Small intestine (tissue), 7 donors: ENCODE measurements around the gene LILRB1. TPM values are rescaled to one million over a fixed set of nuclear protein-coding genes. Genes with fewer than 3 reads are reported as not detected.
"Not testable (repeated sequence)": the region's sequence is repeated elsewhere in the genome, so short reads cannot be mapped to it uniquely, and the experiment has no call there.

Experiments
- DNase-seq, 2 donors: peaks; one replicate each; pipeline versions ENCODE4 v3.0.0 to v3.0.0-alpha.2; 2013
- FAIRE-seq: peaks from 2 replicates; lab custom pipeline; 2012; peaks lifted over from hg19 to GRCh38; lab: Jason Lieb, UNC
- H3K27ac ChIP-seq, 3 donors: one replicate each; pipeline ENCODE4 v1.5.1; 2013; ENCODE audit warnings: low read length in 2 of 3, mild to moderate bottlenecking in 2 of 3, control low read depth in 1 of 3, inconsistent platforms in 1 of 3, low read depth in 1 of 3, moderate library complexity in 1 of 3
- H3K27me3 ChIP-seq, 3 donors: one replicate each; pipeline ENCODE4 v1.6.1; 2013; ENCODE audit warnings: low read length in 3 of 3, inconsistent platforms in 1 of 3; ENCODE audit not compliant: control insufficient read depth in 3 of 3, insufficient read depth in 3 of 3
- H3K36me3 ChIP-seq, 3 donors: one replicate each; pipeline ENCODE4 v1.6.1; 2013; ENCODE audit warnings: low read length in 3 of 3, inconsistent platforms in 1 of 3, low read depth in 1 of 3, mild to moderate bottlenecking in 1 of 3, moderate library complexity in 1 of 3; ENCODE audit not compliant: control insufficient read depth in 3 of 3, insufficient read depth in 2 of 3
- H3K4me1 ChIP-seq, 3 donors: one replicate each; pipeline ENCODE4 v1.6.1; 2013; ENCODE audit warnings: low read length in 2 of 3, inconsistent platforms in 1 of 3, low read depth in 1 of 3, mild to moderate bottlenecking in 1 of 3, moderate library complexity in 1 of 3; ENCODE audit not compliant: control insufficient read depth in 3 of 3, insufficient read depth in 2 of 3
- H3K4me3 ChIP-seq, 3 donors: one replicate each; pipeline ENCODE4 v1.5.1; 2013; ENCODE audit warnings: low read length in 3 of 3, control low read depth in 1 of 3, inconsistent platforms in 1 of 3, low read depth in 1 of 3, mild to moderate bottlenecking in 1 of 3, moderate library complexity in 1 of 3
- H3K9me3 ChIP-seq, 2 donors: one replicate each; pipeline ENCODE4 v1.6.1; 2013; ENCODE audit warnings: low read depth in 1 of 2, low read length in 1 of 2; ENCODE audit not compliant: control insufficient read depth in 2 of 2, insufficient read depth in 1 of 2
- WGBS, 3 donors: extraction: QIAGEN DNeasy Blood & Tissue Kit; methylation state at CpG; one replicate each; pipeline ENCODE4 v1.1.7; 2013; 5-methylcytosine and 5-hydroxymethylcytosine counted together
- polyA plus RNA-seq, 4 donors: library from polyadenylated mRNA; stranded (reverse) in 3 of 4; unstranded in 1 of 4; fragments of 200-250 nt in 3 of 4; fragments of 120-200 nt in 1 of 4; gene quantifications; one replicate each; pipeline versions ENCODE4 v1.2.1 to v1.2.3, GENCODE V29; 2013
- donor health status: healthy with polysubstance abuse.
- donor health status: control.
- donor health status: control.
- donor health status: Bipolar disorder and iron deficiency.
- donor health status: healthy.

The LILRB1 gene
- polyA plus RNA-seq, 4 donors, result 0.45 to 3.5 (median 1.8) TPM

GRCh38 chr19:54630782-54631181, 498 bp downstream of the LILRB1 start:
- WGBS, 3 donors, result 50 to 60% (median 55%) methylated on average over 6 of the region's 6 CpGs

GRCh38 chr19:54631489-54632337, 1.4 kb downstream of the LILRB1 start:
- not testable (repeated sequence) for H3K36me3 ChIP-seq, H3K27me3 ChIP-seq, DNase-seq, H3K27ac ChIP-seq, H3K9me3 ChIP-seq, FAIRE-seq, H3K4me3 ChIP-seq, H3K4me1 ChIP-seq
- WGBS, 3 donors, result 75 to 79% (median 75%) methylated on average over 23 of the region's 23 CpGs

More at GRCh38 chr19:54630782-54631181, 498 bp downstream of the LILRB1 start:
- H3K27me3 ChIP-seq, result peaks cover 0 to 5% (median 0%) of the 10 kb centered on the region in 3 donors
- no peaks in the 10 kb centered on the region for H3K36me3 ChIP-seq
- H3K27ac ChIP-seq, result no peak overlapping the region
- no peaks in the 10 kb centered on the region for H3K9me3 ChIP-seq
- FAIRE-seq (no peak), DNase-seq (no peak)
- no peaks in the 10 kb centered on the region for H3K4me1 ChIP-seq
- no peak overlapping the region for H3K4me3 ChIP-seq

GRCh38 chr19:54632517-54632916, 2.2 kb downstream of the LILRB1 start:
- WGBS, 3 donors, result 77 to 80% (median 78%) methylated on average over 13 to 16 of the region's 16 CpGs
- FAIRE-seq, result not testable (repeated sequence)

DNA sequence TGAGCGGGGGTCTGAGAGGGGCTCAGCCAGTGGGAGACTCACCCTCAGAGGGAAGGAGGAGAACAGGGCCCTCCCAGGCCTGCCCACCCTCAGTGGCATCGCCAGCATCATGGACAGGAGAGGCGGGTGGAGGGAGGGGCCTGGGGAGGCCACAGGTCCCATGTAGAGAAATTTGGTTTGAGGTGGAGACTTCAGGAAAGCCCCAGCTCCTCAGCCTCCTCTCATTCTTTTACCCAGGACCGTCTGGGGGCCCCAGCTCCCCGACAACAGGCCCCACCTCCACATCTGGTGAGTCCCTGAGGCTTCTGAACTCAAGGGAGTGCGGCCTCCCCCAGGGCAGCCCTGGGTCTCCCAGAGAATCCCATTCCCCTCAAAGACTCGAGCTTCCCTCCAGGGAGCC, 3.1 kb downstream of the LILRB1 start:
- DNase-seq (no peak), FAIRE-seq (no peak)
- 39 to 67% (median 53%) methylated on average over 6 to 7 of the region's 7 CpGs for WGBS, 3 donors
- no peaks in the 10 kb centered on the region for H3K4me1 ChIP-seq
- H3K27me3 ChIP-seq, result no peaks in the 10 kb centered on the region
- no peaks in the 10 kb centered on the region for H3K36me3 ChIP-seq
- H3K9me3 ChIP-seq, result no peaks in the 10 kb centered on the region
- H3K4me3 ChIP-seq, result no peak overlapping the region
- H3K27ac ChIP-seq, result no peak overlapping the region

More at GRCh38 chr19:54632517-54632916, 2.2 kb downstream of the LILRB1 start:
- H3K27me3 ChIP-seq, DNase-seq, H3K27ac ChIP-seq, H3K4me1 ChIP-seq, H3K36me3 ChIP-seq, H3K9me3 ChIP-seq, H3K4me3 ChIP-seq: not testable (repeated sequence)

DNA sequence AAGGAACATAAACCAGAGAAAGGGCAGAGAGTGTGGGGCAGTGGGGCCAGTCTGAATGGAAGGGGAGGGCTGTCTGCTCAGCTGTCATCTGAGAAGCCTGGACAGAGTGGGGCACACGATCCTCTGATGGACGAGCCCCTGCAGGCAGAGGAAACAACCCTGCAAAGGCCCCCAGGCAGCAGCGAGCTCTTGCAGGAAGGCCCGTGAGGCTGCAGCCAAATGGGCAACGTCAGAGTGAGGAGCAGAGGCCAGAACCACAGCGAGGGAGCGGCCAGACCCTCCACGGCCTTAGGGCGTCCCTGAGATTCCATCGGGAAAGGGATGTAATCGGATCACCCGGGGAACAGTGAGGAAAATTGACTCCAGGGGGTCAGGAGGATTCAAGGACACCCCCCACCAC, 5.8 kb downstream of the LILRB1 start:
- H3K9me3 ChIP-seq, H3K27me3 ChIP-seq, H3K4me3 ChIP-seq, H3K27ac ChIP-seq, FAIRE-seq, DNase-seq, H3K4me1 ChIP-seq, H3K36me3 ChIP-seq: not testable (repeated sequence)
- WGBS, 3 donors, result 25 to 41% (median 36%) methylated on average over 10 to 12 of the region's 12 CpGs

DNA sequence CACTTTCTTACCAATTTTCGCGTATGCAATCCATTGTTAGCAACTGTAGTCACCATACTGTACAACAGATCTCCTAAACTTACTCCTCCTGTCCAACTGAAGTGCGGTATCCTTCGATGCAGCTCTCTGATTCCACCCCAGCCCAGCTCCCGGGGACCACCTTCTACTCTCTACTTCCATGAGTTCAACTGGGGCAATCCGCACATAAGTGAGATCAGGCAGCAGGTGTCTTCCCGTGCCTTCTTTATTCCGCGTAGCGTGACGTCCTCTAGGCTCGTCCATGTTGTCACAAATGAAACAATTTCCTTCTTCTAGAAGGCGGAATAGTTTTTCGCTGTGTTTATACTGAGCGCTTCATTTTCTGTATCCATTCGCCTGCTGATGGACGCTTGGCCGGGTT, 8.4 kb downstream of the LILRB1 start:
- FAIRE-seq, result no peak
- DNase-seq, result no peak
- Histone ChIP-seq H3K4me1 (no peaks in the 10 kb centered on the region), H3K36me3 (no peaks in the 10 kb centered on the region), H3K4me3 (no peak overlapping the region), H3K27ac (no peak overlapping the region), H3K9me3 (no peaks in the 10 kb centered on the region), H3K27me3 (no peaks in the 10 kb centered on the region)
- 90 to 93% (median 92%) methylated on average over 18 of the region's 18 CpGs for WGBS, 3 donors

DNA sequence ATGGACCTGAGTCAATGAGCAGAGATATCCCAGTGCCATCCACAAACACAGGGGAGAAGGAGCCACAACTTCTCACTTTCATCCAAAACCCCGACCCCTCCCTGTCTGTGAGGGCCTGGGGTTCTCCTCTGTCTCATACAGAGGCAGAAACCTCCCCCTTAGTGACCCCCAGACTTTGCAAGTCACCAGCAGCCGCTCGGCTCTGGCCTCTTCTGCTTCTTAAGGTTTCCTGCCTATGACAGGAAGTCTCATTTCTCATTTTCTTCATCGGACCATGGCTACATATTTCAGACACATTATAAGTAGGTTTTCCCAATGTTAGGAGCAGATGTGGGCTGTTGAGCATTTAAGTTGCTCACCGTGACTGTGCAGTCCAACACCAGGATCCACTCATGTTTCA, 12.7 kb downstream of the LILRB1 start:
- not testable (repeated sequence) for H3K4me3 ChIP-seq, DNase-seq, FAIRE-seq, H3K27me3 ChIP-seq, H3K27ac ChIP-seq, H3K4me1 ChIP-seq, H3K9me3 ChIP-seq, H3K36me3 ChIP-seq
- 43 to 59% (median 54%) methylated on average over 5 of the region's 5 CpGs for WGBS, 3 donors

- not testable (repeated sequence) for H3K27me3 ChIP-seq, H3K4me3 ChIP-seq, H3K27ac ChIP-seq, FAIRE-seq, H3K36me3 ChIP-seq, DNase-seq, H3K4me1 ChIP-seq, H3K9me3 ChIP-seq
- 45 to 76% (median 70%) methylated on average over 4 to 6 of the region's 6 CpGs for WGBS, 3 donors
These were observed 13.3 kb downstream of the LILRB1 start for GRCh38 chr19:54643583-54643982.
